Small intestine (tissue), 7 donors: Measurements from ENCODE around the gene TGFBR3L. TPM values are rescaled to one million over a fixed set of nuclear protein-coding genes. Genes with fewer than 3 reads are reported as not detected.

Experiments used
- DNase-seq, 2 donors: peaks; one replicate each; pipeline versions ENCODE4 v3.0.0 to v3.0.0-alpha.2; 2013
- FAIRE-seq: peaks from 2 replicates; lab custom pipeline; 2012; peaks lifted over from hg19 to GRCh38; lab: Jason Lieb, UNC
- H3K27ac ChIP-seq, 3 donors: one replicate each; pipeline ENCODE4 v1.5.1; 2013; ENCODE audit warnings: low read length in 2 of 3, mild to moderate bottlenecking in 2 of 3, control low read depth in 1 of 3, inconsistent platforms in 1 of 3, low read depth in 1 of 3, moderate library complexity in 1 of 3
- H3K27me3 ChIP-seq, 3 donors: one replicate each; pipeline ENCODE4 v1.6.1; 2013; ENCODE audit warnings: low read length in 3 of 3, inconsistent platforms in 1 of 3; ENCODE audit not compliant: control insufficient read depth in 3 of 3, insufficient read depth in 3 of 3
- H3K36me3 ChIP-seq, 3 donors: one replicate each; pipeline ENCODE4 v1.6.1; 2013; ENCODE audit warnings: low read length in 3 of 3, inconsistent platforms in 1 of 3, low read depth in 1 of 3, mild to moderate bottlenecking in 1 of 3, moderate library complexity in 1 of 3; ENCODE audit not compliant: control insufficient read depth in 3 of 3, insufficient read depth in 2 of 3
- H3K4me1 ChIP-seq, 3 donors: one replicate each; pipeline ENCODE4 v1.6.1; 2013; ENCODE audit warnings: low read length in 2 of 3, inconsistent platforms in 1 of 3, low read depth in 1 of 3, mild to moderate bottlenecking in 1 of 3, moderate library complexity in 1 of 3; ENCODE audit not compliant: control insufficient read depth in 3 of 3, insufficient read depth in 2 of 3
- H3K4me3 ChIP-seq, 3 donors: one replicate each; pipeline ENCODE4 v1.5.1; 2013; ENCODE audit warnings: low read length in 3 of 3, control low read depth in 1 of 3, inconsistent platforms in 1 of 3, low read depth in 1 of 3, mild to moderate bottlenecking in 1 of 3, moderate library complexity in 1 of 3
- H3K9me3 ChIP-seq, 2 donors: one replicate each; pipeline ENCODE4 v1.6.1; 2013; ENCODE audit warnings: low read depth in 1 of 2, low read length in 1 of 2; ENCODE audit not compliant: control insufficient read depth in 2 of 2, insufficient read depth in 1 of 2
- WGBS, 3 donors: extraction: QIAGEN DNeasy Blood & Tissue Kit; methylation state at CpG; one replicate each; pipeline ENCODE4 v1.1.7; 2013; 5-methylcytosine and 5-hydroxymethylcytosine counted together
- polyA plus RNA-seq, 4 donors: library from polyadenylated mRNA; stranded (reverse) in 3 of 4; unstranded in 1 of 4; fragments of 200-250 nt in 3 of 4; fragments of 120-200 nt in 1 of 4; gene quantifications; one replicate each; pipeline versions ENCODE4 v1.2.1 to v1.2.3, GENCODE V29; 2013
- donor health status: healthy with polysubstance abuse.
- donor health status: control.
- donor health status: control.
- donor health status: Bipolar disorder and iron deficiency.
- donor health status: healthy.

Gene TGFBR3L
- polyA plus RNA-seq, 4 donors, result 0.21 to 1.4 TPM; not detected in 2

GRCh38 chr19:7963566-7963965, 48.9 kb downstream of the TGFBR3L start:
- WGBS, 3 donors, result 95 to 97% (median 95%) methylated on average over 25 of the region's 25 CpGs
- H3K4me1 ChIP-seq, result peaks cover 0 to 4% (median 0%) of the 10 kb centered on the region in 3 donors
- H3K4me3 ChIP-seq, result no peak overlapping the region
- no peaks in the 10 kb centered on the region for H3K27me3 ChIP-seq
- no peak for DNase-seq
- H3K9me3 ChIP-seq, result no peaks in the 10 kb centered on the region
- H3K27ac ChIP-seq, result no peak overlapping the region
- peaks cover 17 to 72% (median 22%) of the 10 kb centered on the region in 3 donors for H3K36me3 ChIP-seq
- FAIRE-seq, result no peak

GRCh38 chr19:7965259-7965841, 50.7 kb downstream of the TGFBR3L start:
- H3K4me1 ChIP-seq, result peaks cover 0 to 4% (median 0%) of the 10 kb centered on the region in 3 donors
- no peaks in the 10 kb centered on the region for H3K27me3 ChIP-seq
- no peaks in the 10 kb centered on the region for H3K9me3 ChIP-seq
- no peak overlapping the region for H3K27ac ChIP-seq
- 87 to 93% (median 91%) methylated on average over 12 of the region's 12 CpGs for WGBS, 3 donors
- H3K36me3 ChIP-seq, result peaks cover 11 to 78% (median 28%) of the 10 kb centered on the region in 3 donors
- FAIRE-seq (no peak), DNase-seq (no peak)
- H3K4me3 ChIP-seq, result no peak overlapping the region

- Histone ChIP-seq H3K4me1 (peaks cover 0 to 4% (median 0%) of the 10 kb centered on the region in 3 donors), H3K36me3 (peaks cover 11 to 81% (median 26%) of the 10 kb centered on the region in 3 donors), H3K27me3 (no peaks in the 10 kb centered on the region), H3K9me3 (no peaks in the 10 kb centered on the region), H3K4me3 (no peak overlapping the region), H3K27ac (no peak overlapping the region)
- no peak for DNase-seq
- FAIRE-seq, result no peak
- 93% methylated on average over 12 of the region's 12 CpGs for WGBS, 3 donors
These were observed 51.5 kb downstream of the TGFBR3L start for GRCh38 chr19:7965921-7966665.

- 88 to 92% (median 91%) methylated on average over 14 to 15 of the region's 15 CpGs for WGBS, 3 donors
- FAIRE-seq (no peak), DNase-seq (no peak)
- Histone ChIP-seq H3K27me3 (no peaks in the 10 kb centered on the region), H3K36me3 (peaks cover 14 to 94% (median 30%) of the 10 kb centered on the region in 3 donors), H3K4me3 (no peak overlapping the region), H3K27ac (no peak overlapping the region), H3K4me1 (no peaks in the 10 kb centered on the region), H3K9me3 (no peaks in the 10 kb centered on the region)
These were observed 53.6 kb downstream of the TGFBR3L start for GRCh38 chr19:7968008-7968795.

Other genes starting within 250 kb of the TGFBR3L start
- gene RETN, start 245.8 kb upstream of the TGFBR3L start, polyA plus RNA-seq, result 10 to 100 TPM in 1 of 4 donors, 1 to 10 TPM in 1, under 1 TPM in 1, not detected in 1; 0.78 to 10.2 (median 8.1) TPM
- 1 to 10 TPM in 1 of 4 donors, under 1 TPM in 3; 0.03 to 1.4 (median 0.48) TPM for gene MCEMP1, start 237.7 kb upstream of the TGFBR3L start, polyA plus RNA-seq
- gene TRAPPC5, start 234.0 kb upstream of the TGFBR3L start, polyA plus RNA-seq, result 100 to 1,000 TPM in 2 of 4 donors, 10 to 100 TPM in 2; 47.9 to 166 (median 95.4) TPM
- under 1 TPM in 2 of 4 donors, not detected in 2; 0.27 to 0.90 TPM for gene FCER2, start 212.7 kb upstream of the TGFBR3L start, polyA plus RNA-seq
- gene CLEC4G, start 182.7 kb upstream of the TGFBR3L start, polyA plus RNA-seq, result 1 to 10 TPM in 1 of 4 donors, under 1 TPM in 2, not detected in 1; 0.18 to 1.9 (median 0.73) TPM
- 10 to 100 TPM in 1 of 4 donors, 1 to 10 TPM in 2, under 1 TPM in 1; 0.67 to 13.6 (median 3.3) TPM for gene CD209, start 167.3 kb upstream of the TGFBR3L start, polyA plus RNA-seq
- gene CLEC4M, start 151.6 kb upstream of the TGFBR3L start, polyA plus RNA-seq, result under 1 TPM in 2 of 4 donors, not detected in 2; 0.12 to 0.61 TPM
- 1 to 10 TPM; 2.9 to 8.4 (median 5.6) TPM for gene EVI5L, start 84.6 kb upstream of the TGFBR3L start, polyA plus RNA-seq
- under 1 TPM in 2 of 4 donors, not detected in 2; 0.22 to 0.47 TPM for gene PRR36, start 40.4 kb upstream of the TGFBR3L start, polyA plus RNA-seq
- gene LRRC8E, start 26.3 kb upstream of the TGFBR3L start, polyA plus RNA-seq, result under 1 TPM; 0.27 to 0.71 (median 0.60) TPM
- 10 to 100 TPM; 17.3 to 27.5 (median 21.6) TPM for gene MAP2K7, start 11.0 kb upstream of the TGFBR3L start, polyA plus RNA-seq
- 10 to 100 TPM; 12.4 to 17.3 (median 16.4) TPM for gene SNAPC2, start 5.5 kb downstream of the TGFBR3L start, polyA plus RNA-seq
- 1 to 10 TPM in 1 of 4 donors, under 1 TPM in 1, not detected in 2; 0.77 to 1.1 TPM for gene CTXN1, start 11.3 kb downstream of the TGFBR3L start, polyA plus RNA-seq
- gene TIMM44, start 28.8 kb downstream of the TGFBR3L start, polyA plus RNA-seq, result 10 to 100 TPM; 40.2 to 81.4 (median 68.9) TPM
- 10 to 100 TPM; 14.6 to 51.1 (median 26.4) TPM for gene ELAVL1, start 90.8 kb downstream of the TGFBR3L start, polyA plus RNA-seq
- 100 to 1,000 TPM; 156 to 831 (median 414) TPM for gene CCL25, start 137.9 kb downstream of the TGFBR3L start, polyA plus RNA-seq
- 1 to 10 TPM in 1 of 4 donors, under 1 TPM in 1, not detected in 2; 0.04 to 2.5 TPM for gene FBN3, start 234.8 kb downstream of the TGFBR3L start, polyA plus RNA-seq